Measurements from ENCODE around the gene UBE2C. TPM values are rescaled to one million over a fixed set of nuclear protein-coding genes. Genes with fewer than 3 reads are reported as not detected.

The UBE2C gene
- total and polyA plus RNA-seq, 9 donors, result 23.1 to 50.4 (median 44.5) TPM

DNA sequence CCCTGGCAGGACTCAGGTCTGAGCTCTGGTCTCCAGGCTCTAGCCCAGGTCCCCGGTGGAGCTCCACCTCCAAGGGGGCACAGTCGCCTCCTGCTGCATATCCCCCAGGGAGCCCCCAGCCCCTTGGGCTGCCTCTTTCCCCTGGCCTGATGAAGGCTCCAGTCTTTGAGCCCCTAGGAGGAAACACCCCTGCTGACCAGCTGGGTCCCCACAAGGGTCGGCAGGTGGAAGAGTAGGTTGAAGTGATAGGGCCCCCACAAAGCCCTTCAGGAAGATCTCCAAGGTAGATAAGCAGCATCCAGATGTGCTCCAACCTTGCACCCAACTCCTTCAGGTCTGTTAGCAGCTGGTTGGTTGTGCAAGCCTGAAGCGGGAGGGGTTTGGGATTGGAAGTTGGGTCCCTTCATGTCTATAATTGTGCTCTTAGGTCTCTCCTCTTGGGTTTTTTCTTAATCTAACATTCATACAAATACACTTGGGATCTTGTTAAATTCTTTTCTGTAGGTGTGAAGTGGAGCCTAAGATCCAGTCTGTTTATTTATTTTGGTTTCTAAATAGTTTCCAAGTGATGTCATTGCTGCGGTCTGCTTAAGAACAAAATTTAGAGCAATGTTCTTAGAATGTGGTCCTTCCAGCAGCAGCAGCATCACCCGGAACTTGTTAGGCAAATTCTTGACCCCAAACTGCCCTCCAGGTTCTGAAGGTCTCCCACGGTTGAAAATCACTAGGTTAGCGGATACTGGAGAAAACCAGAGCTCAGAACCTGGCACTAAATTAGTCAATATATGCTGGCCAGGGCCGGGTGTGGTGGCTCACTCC, 5.1 kb downstream of the UBE2C start:
- WGBS (ENCODE audit: insufficient coverage), result 53% methylated on average over 3 of the region's 9 CpGs
- H3K4me3 ChIP-seq (ENCODE audit: low read length), result no peak overlapping the region

DNA sequence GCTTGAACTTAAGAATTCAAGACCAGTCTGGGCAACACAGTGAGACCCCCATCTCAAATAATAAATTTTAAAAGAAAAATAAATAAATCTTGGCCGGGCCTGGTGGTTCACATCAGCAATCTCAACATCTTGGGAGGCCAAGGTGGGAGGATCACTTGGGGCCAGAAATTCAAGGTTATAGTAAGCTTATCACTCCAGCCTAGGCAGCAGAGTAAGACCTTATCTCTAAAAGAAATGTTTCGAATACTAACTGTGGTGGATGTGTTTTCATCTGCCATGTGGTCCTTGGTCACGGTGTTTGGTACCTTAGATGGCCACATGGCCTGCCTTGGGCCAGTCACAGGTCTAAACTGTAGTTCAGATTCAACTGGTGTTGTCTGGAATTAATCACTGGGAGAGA, 5.8 kb downstream of the UBE2C start:
- 75% methylated on average over 2 of the region's 3 CpGs for WGBS (ENCODE audit: insufficient coverage)
- Histone ChIP-seq H3K36me3 (ENCODE audit: control insufficient read depth, insufficient read depth, low read length) (peaks cover 51% of the 10 kb centered on the region), H3K4me3 (ENCODE audit: low read length) (no peak overlapping the region), H3K4me1 (ENCODE audit: control insufficient read depth, insufficient read depth, low read length) (peaks cover 23% of the 10 kb centered on the region), H3K27me3 (ENCODE audit: control insufficient read depth, insufficient read depth, low read length) (peaks cover 12% of the 10 kb centered on the region), H3K27ac (ENCODE audit: low read length) (peak overlapping the region; percentile 38), H3K9me3 (replicated peaks; ENCODE audit: control insufficient read depth, low read depth, low read length) (no peaks in the 10 kb centered on the region)
- no peak for DNase-seq

More for the DNA sequence above, 5.1 kb downstream of the UBE2C start:
- DNase-seq, result no peak
- Histone ChIP-seq H3K4me1 (ENCODE audit: control insufficient read depth, insufficient read depth, low read length) (peaks cover 23% of the 10 kb centered on the region), H3K9me3 (replicated peaks; ENCODE audit: control insufficient read depth, low read depth, low read length) (no peaks in the 10 kb centered on the region), H3K27ac (ENCODE audit: low read length) (peak overlapping the region; percentile 42), H3K27me3 (ENCODE audit: control insufficient read depth, insufficient read depth, low read length) (peaks cover 6% of the 10 kb centered on the region), H3K36me3 (ENCODE audit: control insufficient read depth, insufficient read depth, low read length) (peaks cover 44% of the 10 kb centered on the region)

DNA sequence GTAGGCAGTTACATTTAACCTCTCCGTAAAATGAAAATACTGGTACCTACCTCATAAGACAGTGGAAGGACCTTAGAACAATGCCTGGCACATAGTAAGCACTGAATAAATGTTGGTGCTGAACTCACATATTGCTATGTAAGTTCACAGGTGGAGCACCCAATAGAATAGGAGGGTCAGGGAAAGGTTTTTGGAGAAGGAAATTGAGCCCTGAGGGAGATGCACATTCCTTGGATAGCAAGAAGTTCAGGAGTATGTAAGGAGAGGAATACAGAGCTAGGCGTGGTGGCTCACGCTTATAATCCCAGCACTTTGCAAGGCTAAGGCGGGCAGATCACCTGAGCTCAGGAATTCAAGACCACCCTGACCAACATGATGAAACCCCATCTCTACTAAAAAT, 7.0 kb downstream of the UBE2C start:
- WGBS (ENCODE audit: insufficient coverage), result no CpG with 5 or more reads among the region's 4 CpGs
- no peak overlapping the region for H3K4me3 ChIP-seq (ENCODE audit: low read length)
- no peak overlapping the region for H3K27ac ChIP-seq (ENCODE audit: low read length)
- H3K27me3 ChIP-seq (ENCODE audit: control insufficient read depth, insufficient read depth, low read length), result peaks cover 24% of the 10 kb centered on the region
- H3K4me1 ChIP-seq (ENCODE audit: control insufficient read depth, insufficient read depth, low read length), result peaks cover 22% of the 10 kb centered on the region
- H3K9me3 ChIP-seq (replicated peaks; ENCODE audit: control insufficient read depth, low read depth, low read length), result no peaks in the 10 kb centered on the region
- no peak for DNase-seq
- H3K36me3 ChIP-seq (ENCODE audit: control insufficient read depth, insufficient read depth, low read length), result peaks cover 56% of the 10 kb centered on the region

DNA sequence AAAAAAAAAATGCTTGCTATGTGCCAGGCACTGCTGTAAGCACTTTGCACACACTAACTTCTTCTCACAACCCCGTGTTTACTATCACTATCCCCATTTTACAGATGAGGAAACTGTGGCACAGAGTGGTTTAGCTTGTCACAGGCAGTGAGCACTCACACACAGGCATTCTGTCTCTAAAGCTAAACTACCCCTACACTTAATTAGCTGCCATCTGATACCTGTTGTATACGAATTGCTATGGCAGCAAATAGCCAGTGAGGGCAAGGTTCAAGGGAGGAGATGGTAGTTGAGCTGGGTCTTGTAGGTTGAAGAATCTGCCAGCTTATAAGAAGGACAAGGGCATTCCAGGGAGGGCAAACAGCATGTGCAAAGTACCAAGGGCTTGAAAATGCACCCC, 9.5 kb downstream of the UBE2C start:
- H3K4me1 ChIP-seq (ENCODE audit: control insufficient read depth, insufficient read depth, low read length), result peaks cover 27% of the 10 kb centered on the region
- no peak for DNase-seq
- H3K27me3 ChIP-seq (ENCODE audit: control insufficient read depth, insufficient read depth, low read length), result peaks cover 24% of the 10 kb centered on the region
- H3K4me3 ChIP-seq (ENCODE audit: low read length), result no peak overlapping the region
- H3K27ac ChIP-seq (ENCODE audit: low read length), result no peak overlapping the region
- no peaks in the 10 kb centered on the region for H3K9me3 ChIP-seq (replicated peaks; ENCODE audit: control insufficient read depth, low read depth, low read length)
- WGBS (ENCODE audit: insufficient coverage), result 60% methylated on average over 1 of the region's 2 CpGs
- H3K36me3 ChIP-seq (ENCODE audit: control insufficient read depth, insufficient read depth, low read length), result peaks cover 50% of the 10 kb centered on the region

DNA sequence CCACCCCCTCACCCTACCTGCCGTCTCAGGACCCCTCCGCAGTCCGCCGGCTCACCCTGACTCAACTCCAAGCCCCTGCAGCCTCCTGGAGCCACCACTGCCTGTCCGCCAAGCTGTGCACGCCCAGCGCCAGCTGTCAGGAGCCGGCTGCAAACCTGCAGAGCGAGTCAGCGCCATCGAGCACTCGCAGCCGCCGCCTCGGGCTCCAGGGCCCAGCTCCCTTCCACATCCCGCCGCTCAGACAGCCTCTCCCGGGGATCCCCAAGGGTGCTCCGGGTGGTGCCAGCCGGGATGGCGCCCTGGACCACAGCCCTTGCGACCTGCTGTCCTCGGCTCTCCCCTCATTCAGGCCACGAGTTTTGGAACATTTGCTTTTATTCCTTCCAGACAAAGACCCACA, 10.4 kb downstream of the UBE2C start:
- Histone ChIP-seq H3K27ac (ENCODE audit: low read length) (peak overlapping the region; percentile 71), H3K4me1 (ENCODE audit: control insufficient read depth, insufficient read depth, low read length) (peaks cover 31% of the 10 kb centered on the region), H3K27me3 (ENCODE audit: control insufficient read depth, insufficient read depth, low read length) (peaks cover 24% of the 10 kb centered on the region), H3K9me3 (replicated peaks; ENCODE audit: control insufficient read depth, low read depth, low read length) (no peaks in the 10 kb centered on the region), H3K36me3 (ENCODE audit: control insufficient read depth, insufficient read depth, low read length) (peaks cover 44% of the 10 kb centered on the region), H3K4me3 (ENCODE audit: low read length) (peak overlapping the region; percentile 57)
- 5% methylated on average over 24 of the region's 24 CpGs for WGBS (ENCODE audit: insufficient coverage)
- no peak for DNase-seq

DNA sequence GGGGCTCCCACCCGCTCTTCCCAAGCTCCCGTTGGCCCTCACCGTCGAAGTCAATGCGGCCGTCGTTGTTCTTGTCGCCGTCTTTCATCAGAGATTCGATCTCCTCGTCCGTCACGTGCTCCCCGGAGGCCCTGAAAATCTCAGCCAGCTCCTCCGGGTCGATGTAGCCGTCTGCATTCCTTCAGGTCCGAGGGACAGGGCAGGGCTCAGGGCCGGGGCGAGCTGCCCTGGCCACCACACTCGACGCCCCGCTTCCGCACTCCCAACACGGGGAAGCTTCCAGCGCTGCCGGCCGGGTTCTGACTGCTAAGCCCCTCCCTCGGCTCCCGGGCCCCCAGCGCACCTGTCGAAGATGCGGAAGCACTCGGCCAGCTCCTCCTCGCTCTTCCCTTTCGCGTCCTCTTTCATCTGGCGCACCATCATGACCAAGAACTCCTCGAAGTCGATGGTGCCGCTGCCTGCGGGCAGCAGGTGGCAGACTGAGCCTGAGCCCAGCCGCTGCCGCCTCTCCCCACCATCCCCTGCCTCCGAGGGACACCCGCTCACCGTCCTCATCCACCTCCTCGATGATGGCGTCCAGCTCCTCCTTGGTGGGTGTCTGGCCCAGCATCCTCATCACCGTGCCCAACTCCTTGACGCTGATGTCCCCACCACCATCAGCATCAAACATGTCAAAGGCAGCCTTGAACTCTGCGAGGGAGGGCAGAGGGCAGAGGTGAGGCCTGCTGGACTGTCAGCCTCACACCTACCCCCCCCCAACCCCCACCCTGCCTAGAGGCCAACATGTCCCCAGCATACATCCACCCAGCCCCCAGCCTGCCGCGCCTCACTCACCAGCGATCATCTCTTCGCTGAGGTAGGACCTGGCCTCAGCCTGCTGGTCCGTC, 11.7 kb downstream of the UBE2C start:
- H3K36me3 ChIP-seq (ENCODE audit: control insufficient read depth, insufficient read depth, low read length), result peaks cover 36% of the 10 kb centered on the region
- DNase-seq, result peak; percentile 50
- peaks cover 44% of the 10 kb centered on the region for H3K4me1 ChIP-seq (ENCODE audit: control insufficient read depth, insufficient read depth, low read length)

DNA sequence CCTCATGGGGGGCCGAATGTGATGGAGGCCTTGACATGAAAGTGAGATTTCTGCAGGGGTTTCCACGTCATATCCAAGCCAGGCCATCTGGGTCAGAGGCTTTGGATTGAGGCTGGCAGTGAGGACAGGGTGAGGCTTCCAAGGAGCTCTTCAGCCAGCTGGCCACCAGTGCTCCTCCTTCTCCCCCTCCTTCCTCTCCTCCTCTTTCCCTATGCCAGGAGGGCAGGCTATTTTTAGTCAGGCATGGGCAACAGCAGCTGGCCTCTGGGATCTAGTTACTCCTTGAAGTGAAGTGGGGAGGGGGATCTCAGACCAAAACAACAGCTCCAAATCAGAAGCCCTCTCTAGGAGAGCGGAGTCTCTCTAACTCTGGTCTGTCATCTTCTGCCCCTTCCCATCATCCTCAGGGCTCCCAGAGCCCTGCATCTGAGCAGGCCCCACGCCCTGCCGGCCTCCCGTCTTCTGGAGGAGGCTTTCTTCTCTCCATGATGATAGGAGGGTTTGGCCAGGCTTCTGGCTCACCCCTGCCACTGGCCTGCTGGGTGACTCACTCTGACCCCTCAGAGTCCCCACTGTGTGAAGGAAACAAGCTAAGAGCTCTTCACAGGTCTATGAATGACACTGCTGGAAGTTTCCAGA, 14.1 kb downstream of the UBE2C start:
- Histone ChIP-seq H3K4me1 (ENCODE audit: control insufficient read depth, insufficient read depth, low read length) (peaks cover 51% of the 10 kb centered on the region), H3K9me3 (replicated peaks; ENCODE audit: control insufficient read depth, low read depth, low read length) (no peaks in the 10 kb centered on the region), H3K27ac (ENCODE audit: low read length) (peak overlapping the region; percentile 96), H3K36me3 (ENCODE audit: control insufficient read depth, insufficient read depth, low read length) (peaks cover 27% of the 10 kb centered on the region), H3K27me3 (ENCODE audit: control insufficient read depth, insufficient read depth, low read length) (peaks cover 24% of the 10 kb centered on the region), H3K4me3 (ENCODE audit: low read length) (peak overlapping the region; percentile 57)
- DNase-seq, result peak; percentile 86
- 33% methylated on average over 1 of the region's 6 CpGs for WGBS (ENCODE audit: insufficient coverage)

More for the DNA sequence above, 11.7 kb downstream of the UBE2C start:
- WGBS (ENCODE audit: insufficient coverage), result 16% methylated on average over 55 of the region's 57 CpGs
- H3K27me3 ChIP-seq (ENCODE audit: control insufficient read depth, insufficient read depth, low read length), result peaks cover 24% of the 10 kb centered on the region
- H3K9me3 ChIP-seq (replicated peaks; ENCODE audit: control insufficient read depth, low read depth, low read length), result no peaks in the 10 kb centered on the region
- peak overlapping the region; percentile 57 for H3K4me3 ChIP-seq (ENCODE audit: low read length)
- peak overlapping the region; percentile 96 for H3K27ac ChIP-seq (ENCODE audit: low read length)

DNA sequence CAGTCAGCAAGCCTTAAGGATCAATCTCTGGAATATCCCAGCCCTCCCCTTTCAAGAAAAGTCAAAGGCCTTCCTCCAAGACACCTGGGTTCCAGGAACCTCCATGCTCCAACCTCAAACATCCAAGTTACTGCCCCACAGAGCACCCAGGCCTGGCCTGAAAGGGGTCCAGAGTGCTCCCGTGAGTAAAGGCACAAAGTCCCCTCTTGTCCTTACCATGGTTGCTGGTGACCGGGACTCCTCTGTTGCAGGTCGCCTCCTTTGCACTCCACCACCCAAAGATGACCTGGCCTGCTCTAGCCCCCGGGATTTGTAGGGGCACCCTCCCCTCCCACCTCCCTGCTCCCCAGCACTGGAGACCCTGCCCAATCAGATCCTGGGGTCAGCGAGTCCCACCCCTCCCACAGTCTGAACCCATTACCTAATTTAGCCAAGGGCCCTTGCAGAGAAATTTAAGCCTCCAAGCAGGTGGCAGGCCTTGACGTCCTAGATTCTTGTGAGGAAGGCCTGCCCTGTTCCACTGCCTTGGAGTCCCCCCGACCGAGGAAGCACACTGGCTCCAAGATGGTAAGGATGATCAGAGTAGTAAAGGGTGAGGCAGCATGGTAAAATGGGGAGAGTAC, 14.7 kb downstream of the UBE2C start, which contains the start of gene TNNC2:
Gene TNNC2 (minus strand): TSS at position 283 of the 623 bp plus-strand sequence. CDS start 64 bp downstream, at position 219.
- WGBS (ENCODE audit: insufficient coverage), result 79% methylated on average over 7 of the region's 8 CpGs
- peak within 1 kb of the TSS; percentile 57 for H3K4me3 ChIP-seq (ENCODE audit: low read length)

DNA sequence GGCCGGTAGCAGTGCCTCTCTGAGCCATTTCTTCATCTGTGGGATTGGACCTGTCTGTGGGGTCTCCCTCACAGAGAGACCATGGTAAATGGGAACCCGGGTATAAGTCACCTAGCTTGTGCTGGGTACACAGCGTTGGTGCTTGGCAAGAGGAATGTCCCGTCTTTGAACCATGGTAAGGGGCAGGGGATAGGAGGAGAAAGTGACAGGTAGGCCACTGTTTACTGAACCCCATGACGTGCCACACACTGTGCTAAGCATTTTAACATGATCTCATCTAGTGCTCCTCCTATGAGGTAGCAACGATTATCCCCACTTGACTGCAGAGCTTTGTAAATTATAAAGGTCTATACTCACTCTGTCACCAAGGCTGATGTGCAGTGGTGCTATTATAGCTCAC, 15.3 kb downstream of the UBE2C start:
- peaks cover 17% of the 10 kb centered on the region for H3K27me3 ChIP-seq (ENCODE audit: control insufficient read depth, insufficient read depth, low read length)
- H3K36me3 ChIP-seq (ENCODE audit: control insufficient read depth, insufficient read depth, low read length), result peaks cover 18% of the 10 kb centered on the region
- DNase-seq, result no peak
- WGBS (ENCODE audit: insufficient coverage), result 84% methylated on average over 3 of the region's 6 CpGs
- peaks cover 51% of the 10 kb centered on the region for H3K4me1 ChIP-seq (ENCODE audit: control insufficient read depth, insufficient read depth, low read length)
- H3K27ac ChIP-seq (ENCODE audit: low read length), result peak overlapping the region; percentile 96
- peak overlapping the region; percentile 48 for H3K4me3 ChIP-seq (ENCODE audit: low read length)
- no peaks in the 10 kb centered on the region for H3K9me3 ChIP-seq (replicated peaks; ENCODE audit: control insufficient read depth, low read depth, low read length)

More for the DNA sequence above, 14.7 kb downstream of the UBE2C start, which contains the start of gene TNNC2:
- Histone ChIP-seq H3K4me1 (ENCODE audit: control insufficient read depth, insufficient read depth, low read length) (peaks cover 51% of the 10 kb centered on the region), H3K36me3 (ENCODE audit: control insufficient read depth, insufficient read depth, low read length) (peaks cover 24% of the 10 kb centered on the region), H3K27me3 (ENCODE audit: control insufficient read depth, insufficient read depth, low read length) (peaks cover 22% of the 10 kb centered on the region), H3K9me3 (replicated peaks; ENCODE audit: control insufficient read depth, low read depth, low read length) (no peaks in the 10 kb centered on the region), H3K27ac (ENCODE audit: low read length) (peak within 1 kb of the TSS; percentile 96)
- peak; percentile 82 for DNase-seq
